ENCODE results near the gene KIF26B.

The KIF26B gene

GRCh38 chr1:245432228-245432875 lies 277.6 kb downstream of the KIF26B start:
- no peak overlapping the region for H3K27ac ChIP-seq (ENCODE audit: low read depth, low read length)
- H3K9ac ChIP-seq (ENCODE audit: low read length) = no peak overlapping the region
- TF ChIP-seq CTCF (IDR thresholded peaks at IDR 0.05; ENCODE audit: insufficient read depth, low read length, poor library complexity, severe bottlenecking) (no peak), EZH2phosphoT487 (conservative IDR thresholded peaks at IDR 0.05; ENCODE audit: low read length) (no peak)
- no peaks in the 10 kb centered on the region for H3K9me2 ChIP-seq (replicated peaks; ENCODE audit: insufficient read depth, low read length)
- no peaks in the 10 kb centered on the region for H4K20me1 ChIP-seq (ENCODE audit: low read depth, low read length)
- no peaks in the 10 kb centered on the region for H3F3A ChIP-seq (ENCODE audit: insufficient read depth)
- no peaks in the 10 kb centered on the region for H3K9me3 ChIP-seq (ENCODE audit: insufficient read depth, low read length)
- no peak overlapping the region for H3K4me3 ChIP-seq (ENCODE audit: insufficient read depth, low read length, poor library complexity, severe bottlenecking)
- H3K36me3 ChIP-seq (ENCODE audit: low read length) = no peaks in the 10 kb centered on the region
- no peak overlapping the region for H3K4me2 ChIP-seq (ENCODE audit: low read depth, low read length, poor library complexity, severe bottlenecking)
- no peaks in the 10 kb centered on the region for H3K27me3 ChIP-seq (ENCODE audit: low read length)
- H3K79me2 ChIP-seq (ENCODE audit: insufficient read depth, low read length) = no peaks in the 10 kb centered on the region
- H2AFZ ChIP-seq (ENCODE audit: low read depth, low read length, severe bottlenecking) = no peak overlapping the region

GRCh38 chr1:245433561-245433960 lies 278.8 kb downstream of the KIF26B start:
- Histone ChIP-seq H3K9me3 (ENCODE audit: insufficient read depth, low read length) (no peaks in the 10 kb centered on the region), H3K27ac (ENCODE audit: low read depth, low read length) (no peak overlapping the region), H4K20me1 (ENCODE audit: low read depth, low read length) (no peaks in the 10 kb centered on the region), H3K4me2 (ENCODE audit: low read depth, low read length, poor library complexity, severe bottlenecking) (no peak overlapping the region), H3K27me3 (ENCODE audit: low read length) (no peaks in the 10 kb centered on the region), H3F3A (ENCODE audit: insufficient read depth) (no peaks in the 10 kb centered on the region), H3K9me2 (replicated peaks; ENCODE audit: insufficient read depth, low read length) (no peaks in the 10 kb centered on the region), H3K9ac (ENCODE audit: low read length) (no peak overlapping the region), H3K4me3 (ENCODE audit: insufficient read depth, low read length, poor library complexity, severe bottlenecking) (no peak overlapping the region), H2AFZ (ENCODE audit: low read depth, low read length, severe bottlenecking) (no peak overlapping the region), H3K36me3 (ENCODE audit: low read length) (no peaks in the 10 kb centered on the region), H3K79me2 (ENCODE audit: insufficient read depth, low read length) (no peaks in the 10 kb centered on the region)
- TF ChIP-seq EZH2phosphoT487 (conservative IDR thresholded peaks at IDR 0.05; ENCODE audit: low read length) (no peak), CTCF (IDR thresholded peaks at IDR 0.05; ENCODE audit: insufficient read depth, low read length, poor library complexity, severe bottlenecking) (no peak)

- H3F3A ChIP-seq (ENCODE audit: insufficient read depth) = no peaks in the 10 kb centered on the region
- no peaks in the 10 kb centered on the region for H4K20me1 ChIP-seq (ENCODE audit: low read depth, low read length)
- TF ChIP-seq CTCF (IDR thresholded peaks at IDR 0.05; ENCODE audit: insufficient read depth, low read length, poor library complexity, severe bottlenecking) (no peak), EZH2phosphoT487 (conservative IDR thresholded peaks at IDR 0.05; ENCODE audit: low read length) (no peak)
- H3K4me2 ChIP-seq (ENCODE audit: low read depth, low read length, poor library complexity, severe bottlenecking) = no peak overlapping the region
- no peak overlapping the region for H3K4me3 ChIP-seq (ENCODE audit: insufficient read depth, low read length, poor library complexity, severe bottlenecking)
- no peak overlapping the region for H2AFZ ChIP-seq (ENCODE audit: low read depth, low read length, severe bottlenecking)
- no peaks in the 10 kb centered on the region for H3K36me3 ChIP-seq (ENCODE audit: low read length)
- no peak overlapping the region for H3K9ac ChIP-seq (ENCODE audit: low read length)
- no peaks in the 10 kb centered on the region for H3K79me2 ChIP-seq (ENCODE audit: insufficient read depth, low read length)
- H3K9me2 ChIP-seq (replicated peaks; ENCODE audit: insufficient read depth, low read length) = no peaks in the 10 kb centered on the region
- no peaks in the 10 kb centered on the region for H3K9me3 ChIP-seq (ENCODE audit: insufficient read depth, low read length)
- H3K27me3 ChIP-seq (ENCODE audit: low read length) = no peaks in the 10 kb centered on the region
- no peak overlapping the region for H3K27ac ChIP-seq (ENCODE audit: low read depth, low read length)
These were observed 279.5 kb downstream of the KIF26B start for GRCh38 chr1:245434280-245434679.

All from SU-DHL-6 (cell line).